Trophoblast cell (in vitro differentiated cells and primary cell): Measurements from ENCODE around the gene SYNPO2.

ENCODE experiments used
- DNase-seq, 2 donors: peaks; one replicate each; pipeline ENCODE4 v3.0.0-alpha.2; 2016
- H2AFZ ChIP-seq: 2 replicates; pipeline ENCODE4 v1.6.1; 2013; ENCODE audit warnings: low read length, moderate library complexity, mild to moderate bottlenecking; ENCODE audit not compliant: insufficient read depth, poor library complexity
- H2AK5ac ChIP-seq: 2 replicates; pipeline ENCODE4 v1.6.1; 2013; ENCODE audit warnings: mild to moderate bottlenecking, low read length
- H2BK120ac ChIP-seq: 2 replicates; pipeline ENCODE4 v1.6.1; 2013; ENCODE audit warnings: low read length, mild to moderate bottlenecking, moderate library complexity; ENCODE audit not compliant: insufficient read depth, poor library complexity
- H2BK12ac ChIP-seq: 2 replicates; pipeline ENCODE4 v1.6.1; 2013; ENCODE audit warnings: mild to moderate bottlenecking, low read length, moderate library complexity
- H2BK5ac ChIP-seq: 2 replicates; pipeline ENCODE4 v1.6.1; 2013; ENCODE audit warnings: low read length, low read depth, moderate library complexity, mild to moderate bottlenecking; ENCODE audit not compliant: poor library complexity
- H3K14ac ChIP-seq: 2 replicates; pipeline ENCODE4 v1.6.1; 2013; ENCODE audit warnings: mild to moderate bottlenecking, low read length
- H3K18ac ChIP-seq: 2 replicates; pipeline ENCODE4 v1.6.1; 2013; ENCODE audit warnings: mild to moderate bottlenecking, low read length
- H3K23ac ChIP-seq: 2 replicates; pipeline ENCODE4 v1.6.1; 2013; ENCODE audit warnings: low read length
- H3K27ac ChIP-seq: 2 replicates; pipeline ENCODE4 v1.5.1; 2013; ENCODE audit warnings: low read depth, mild to moderate bottlenecking, inconsistent platforms, low read length, moderate library complexity
- H3K27me3 ChIP-seq: 2 replicates; pipeline ENCODE4 v1.6.1; 2013; ENCODE audit warnings: inconsistent platforms, mild to moderate bottlenecking, low read length, moderate library complexity; ENCODE audit not compliant: insufficient read depth
- H3K36me3 ChIP-seq, 2 experiments: 1 replicate in 1 of 2; 2 replicates in 1 of 2; pipeline ENCODE4 v1.6.1; 2013; ENCODE audit warnings: low read length in 2 of 2, mild to moderate bottlenecking in 2 of 2, moderate library complexity in 1 of 2; ENCODE audit not compliant: insufficient read depth in 2 of 2, control insufficient read depth in 1 of 2
- H3K4ac ChIP-seq: 2 replicates; pipeline ENCODE4 v1.6.1; 2013; ENCODE audit warnings: low read depth, mild to moderate bottlenecking, low read length, moderate library complexity
- H3K4me1 ChIP-seq, 2 experiments: 1 replicate in 1 of 2; 2 replicates in 1 of 2; pipeline ENCODE4 v1.6.1; 2013; ENCODE audit warnings: low read length in 2 of 2, mild to moderate bottlenecking in 2 of 2, moderate library complexity in 1 of 2; ENCODE audit not compliant: insufficient read depth in 2 of 2, control insufficient read depth in 1 of 2
- H3K4me2 ChIP-seq: 2 replicates; pipeline ENCODE4 v1.6.1; 2013; ENCODE audit warnings: inconsistent platforms, mild to moderate bottlenecking, low read length, moderate library complexity
- H3K4me3 ChIP-seq: 2 replicates; pipeline ENCODE4 v1.5.1; 2013; ENCODE audit warnings: mild to moderate bottlenecking, low read depth, low read length, inconsistent platforms
- H3K79me1 ChIP-seq: one replicate; pipeline ENCODE4 v1.6.1; 2013; ENCODE audit warnings: low read length
- H3K79me2 ChIP-seq: 2 replicates; pipeline ENCODE4 v1.6.1; 2013; ENCODE audit warnings: low read length, mild to moderate bottlenecking; ENCODE audit not compliant: control insufficient read depth, insufficient read depth, poor library complexity
- H3K9ac ChIP-seq: 2 replicates; pipeline ENCODE4 v1.6.1; 2013; ENCODE audit warnings: mild to moderate bottlenecking, low read length
- H3K9me3 ChIP-seq: 2 replicates; pipeline ENCODE4 v1.6.1; 2013; ENCODE audit warnings: low read depth, mild to moderate bottlenecking, control low read depth, inconsistent platforms, low read length; ENCODE audit not compliant: insufficient read depth
- H4K12ac ChIP-seq: 2 replicates; pipeline ENCODE4 v1.6.1; 2013; ENCODE audit warnings: low read depth, mild to moderate bottlenecking, low read length, moderate library complexity
- H4K8ac ChIP-seq: 2 replicates; pipeline ENCODE4 v1.6.1; 2013; ENCODE audit warnings: low read depth, mild to moderate bottlenecking, low read length, moderate library complexity
- H4K91ac ChIP-seq: one replicate; pipeline ENCODE4 v1.6.1; 2013; ENCODE audit warnings: low read depth, mild to moderate bottlenecking, low read length, moderate library complexity
- WGBS: extraction: QIAGEN DNeasy Blood & Tissue Kit; methylation state at CpG from one replicate; pipeline ENCODE4 v1.1.7; 2013; ENCODE audit warnings: missing lambda C conversion rate; ENCODE audit not compliant: insufficient read length, insufficient coverage; ENCODE audit errors: extremely low coverage; 5-methylcytosine and 5-hydroxymethylcytosine counted together

SYNPO2 gene

DNA sequence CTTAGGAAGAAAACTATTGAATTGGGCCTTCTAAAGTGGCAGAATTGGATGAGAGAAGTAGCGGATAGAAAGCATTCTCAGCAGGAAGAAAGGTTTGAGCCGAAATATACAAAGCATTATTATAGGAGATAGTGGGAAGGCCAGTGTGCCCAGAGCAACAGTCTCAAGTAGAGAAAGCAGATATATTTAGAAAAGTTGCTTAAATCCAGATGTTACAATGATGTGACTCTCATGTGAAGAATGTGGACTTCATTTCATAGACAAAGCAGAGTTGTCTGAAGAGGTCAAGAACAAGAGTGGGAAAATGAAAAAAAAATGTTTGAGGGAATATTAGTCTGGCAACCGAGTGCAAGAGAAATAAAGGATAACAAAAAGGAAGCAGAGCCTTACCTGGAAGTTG, 66.9 kb downstream of the SYNPO2 start:
- Histone ChIP-seq H4K91ac (no peak overlapping the region), H3K4me2 (no peak overlapping the region)
- no CpG with 5 or more reads among the region's 3 CpGs for WGBS

GRCh38 chr4:118957722-118958445, 69.2 kb downstream of the SYNPO2 start:
- H3K14ac ChIP-seq: no peak overlapping the region
- H3K23ac ChIP-seq: no peak overlapping the region
- no peak overlapping the region for H3K4me3 ChIP-seq
- H3K4me2 ChIP-seq: no peak overlapping the region
- no peak overlapping the region for H3K27ac ChIP-seq
- H4K12ac ChIP-seq: no peak overlapping the region
- no peak overlapping the region for H2BK5ac ChIP-seq
- no peaks in the 10 kb centered on the region for H3K79me2 ChIP-seq
- no CpG with 5 or more reads among the region's 10 CpGs for WGBS
- H3K18ac ChIP-seq: no peak overlapping the region
- H3K36me3 ChIP-seq: no peaks in the 10 kb centered on the region
- H4K91ac ChIP-seq: no peak overlapping the region
- no peak overlapping the region for H2BK120ac ChIP-seq
- H3K9me3 ChIP-seq: no peaks in the 10 kb centered on the region
- no peak overlapping the region for H3K4ac ChIP-seq
- H3K4me1 ChIP-seq: peaks cover 0 to 3% of the 10 kb centered on the region in 2 experiments
- no peaks in the 10 kb centered on the region for H3K79me1 ChIP-seq
- DNase-seq: no peak
- H4K8ac ChIP-seq: peak overlapping the region; percentile 25
- no peak overlapping the region for H2AK5ac ChIP-seq
- no peak overlapping the region for H3K9ac ChIP-seq
- no peak overlapping the region for H2BK12ac ChIP-seq
- no peak overlapping the region for H2AFZ ChIP-seq
- H3K27me3 ChIP-seq: no peaks in the 10 kb centered on the region

More for the DNA sequence above, 66.9 kb downstream of the SYNPO2 start:
- H3K23ac ChIP-seq: no peak overlapping the region
- H2BK5ac ChIP-seq: no peak overlapping the region
- H2BK12ac ChIP-seq: no peak overlapping the region
- H3K79me2 ChIP-seq: no peaks in the 10 kb centered on the region
- H3K36me3 ChIP-seq: no peaks in the 10 kb centered on the region
- no peak overlapping the region for H4K12ac ChIP-seq
- H3K4me3 ChIP-seq: no peak overlapping the region
- H3K4ac ChIP-seq: no peak overlapping the region
- H3K27ac ChIP-seq: no peak overlapping the region
- no peaks in the 10 kb centered on the region for H3K79me1 ChIP-seq
- no peak overlapping the region for H3K14ac ChIP-seq
- no peak overlapping the region for H4K8ac ChIP-seq
- H3K18ac ChIP-seq: no peak overlapping the region
- H2AK5ac ChIP-seq: no peak overlapping the region
- no peak overlapping the region for H2AFZ ChIP-seq
- no peak overlapping the region for H2BK120ac ChIP-seq
- H3K4me1 ChIP-seq: peaks cover 0 to 3% of the 10 kb centered on the region in 2 experiments
- no peaks in the 10 kb centered on the region for H3K27me3 ChIP-seq
- no peak for DNase-seq
- no peaks in the 10 kb centered on the region for H3K9me3 ChIP-seq
- no peak overlapping the region for H3K9ac ChIP-seq

DNA sequence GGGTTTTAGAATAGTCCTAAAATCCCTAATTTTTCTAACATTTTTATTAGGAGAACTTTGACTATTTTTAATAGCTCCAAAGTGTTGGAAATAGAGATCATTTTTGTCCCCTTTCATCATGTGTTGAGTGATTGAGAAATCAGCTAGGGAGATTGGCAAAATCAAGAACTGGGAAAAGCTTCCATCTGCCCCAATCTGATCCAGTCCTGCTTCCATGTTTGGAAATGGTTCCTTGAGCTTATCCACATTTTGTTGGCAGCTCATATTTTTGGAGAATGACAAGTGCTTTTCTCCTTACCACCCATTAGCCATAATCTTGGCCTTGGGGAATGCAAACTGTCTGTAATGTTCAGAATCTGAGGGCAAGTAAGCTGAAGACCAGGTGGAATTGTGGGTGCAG, 73.9 kb downstream of the SYNPO2 start:
- Histone ChIP-seq H3K4ac (no peak overlapping the region), H3K27ac (no peak overlapping the region), H3K18ac (no peak overlapping the region), H4K91ac (no peak overlapping the region), H3K79me2 (peaks cover 2% of the 10 kb centered on the region), H2AFZ (no peak overlapping the region), H3K4me3 (no peak overlapping the region), H3K9me3 (no peaks in the 10 kb centered on the region), H4K8ac (no peak overlapping the region), H3K27me3 (no peaks in the 10 kb centered on the region), H3K4me1 (peaks cover 4 to 6% of the 10 kb centered on the region in 2 experiments), H3K36me3 (no peaks in the 10 kb centered on the region), H3K23ac (no peak overlapping the region), H2AK5ac (no peak overlapping the region), H2BK12ac (no peak overlapping the region), H3K9ac (no peak overlapping the region), H2BK5ac (no peak overlapping the region), H3K4me2 (no peak overlapping the region), H3K14ac (no peak overlapping the region), H3K79me1 (peaks cover 3% of the 10 kb centered on the region), H4K12ac (no peak overlapping the region), H2BK120ac (no peak overlapping the region)
- no peak for DNase-seq

GRCh38 chr4:118964891-118965411, 76.3 kb downstream of the SYNPO2 start:
- H3K27ac ChIP-seq: no peak overlapping the region
- no peak overlapping the region for H3K18ac ChIP-seq
- no CpG with 5 or more reads among the region's 3 CpGs for WGBS
- H3K36me3 ChIP-seq: no peaks in the 10 kb centered on the region
- no peak overlapping the region for H2AFZ ChIP-seq
- DNase-seq: no peak
- H3K4ac ChIP-seq: no peak overlapping the region
- H3K79me2 ChIP-seq: peaks cover 2% of the 10 kb centered on the region
- H3K79me1 ChIP-seq: peaks cover 5% of the 10 kb centered on the region
- no peak overlapping the region for H3K23ac ChIP-seq
- H2AK5ac ChIP-seq: no peak overlapping the region
- no peak overlapping the region for H3K4me2 ChIP-seq
- H3K9ac ChIP-seq: no peak overlapping the region
- no peak overlapping the region for H2BK120ac ChIP-seq
- H4K8ac ChIP-seq: no peak overlapping the region
- H3K9me3 ChIP-seq: no peaks in the 10 kb centered on the region
- H4K91ac ChIP-seq: no peak overlapping the region
- no peak overlapping the region for H3K14ac ChIP-seq
- H3K27me3 ChIP-seq: no peaks in the 10 kb centered on the region
- H2BK12ac ChIP-seq: no peak overlapping the region
- no peak overlapping the region for H4K12ac ChIP-seq
- H3K4me3 ChIP-seq: no peak overlapping the region
- no peak overlapping the region for H2BK5ac ChIP-seq
- H3K4me1 ChIP-seq: peaks cover 3 to 4% of the 10 kb centered on the region in 2 experiments
